HG02623 (cell line): ENCODE results near the gene SIRT2.
"Not testable (repeated sequence)": the region's sequence is repeated elsewhere in the genome, so short reads cannot be mapped to it uniquely, and the experiment has no call there.

Experiments
- ATAC-seq: cut with Tn5 transposase; IDR thresholded peaks from one replicate; pipeline ENCODE4 v1.9.1; 2021; ENCODE audit warnings: moderate library complexity; ENCODE audit not compliant: unreplicated experiment

Gene SIRT2

GRCh38 chr19:38899447-38900201 is at the start of gene SIRT2, which contains the start of gene NFKBIB:
Gene SIRT2, minus strand, starts transcription at chr19:38899618. Its CDS starts 97 bp downstream, at chr19:38899521.
Gene NFKBIB, plus strand, starts transcription at chr19:38899969. Its CDS starts 64 bp downstream, at chr19:38900033.
- ATAC-seq: peak; percentile 93

DNA sequence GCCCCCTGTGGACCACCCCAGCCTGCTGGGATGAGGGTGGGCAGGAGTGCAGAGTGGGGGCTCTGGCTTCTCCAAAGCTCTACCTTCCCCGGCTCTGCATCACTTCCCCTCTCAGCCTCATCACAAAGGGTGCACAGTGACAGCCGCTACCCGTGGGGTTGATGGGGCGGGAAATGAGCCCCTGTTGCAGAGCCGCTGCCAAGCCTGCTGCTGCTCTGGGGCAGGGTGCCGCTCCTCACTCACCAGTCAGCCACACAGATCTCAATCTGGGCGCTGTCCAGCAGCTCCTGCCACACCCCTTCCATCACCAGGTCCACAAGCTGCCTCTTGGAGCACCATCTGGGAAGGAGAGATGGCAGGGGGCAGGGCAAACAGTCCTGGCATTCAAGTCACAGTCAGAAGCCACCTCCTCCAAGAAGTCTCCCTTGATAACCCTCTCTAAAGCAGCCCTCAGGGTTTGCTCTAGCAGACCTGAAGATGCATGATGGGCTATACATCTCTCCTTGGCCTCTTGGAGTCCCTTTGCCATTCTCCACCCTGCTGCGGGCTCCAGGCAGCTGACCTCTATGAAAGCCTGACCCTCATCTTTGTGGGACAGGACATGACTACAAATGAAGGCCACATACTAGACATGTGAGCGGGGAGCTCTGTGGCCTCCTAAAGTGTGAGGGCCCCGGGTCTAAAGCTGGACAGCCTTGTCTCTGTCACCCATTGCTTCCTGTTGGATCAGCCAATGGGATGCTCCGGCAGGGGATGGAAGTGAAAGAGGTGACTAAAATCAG is 47.0 kb upstream of the SIRT2 start:
- ATAC-seq: no peak

GRCh38 chr19:38945562-38946228 is 46.3 kb upstream of the SIRT2 start:
- ATAC-seq: no peak

DNA sequence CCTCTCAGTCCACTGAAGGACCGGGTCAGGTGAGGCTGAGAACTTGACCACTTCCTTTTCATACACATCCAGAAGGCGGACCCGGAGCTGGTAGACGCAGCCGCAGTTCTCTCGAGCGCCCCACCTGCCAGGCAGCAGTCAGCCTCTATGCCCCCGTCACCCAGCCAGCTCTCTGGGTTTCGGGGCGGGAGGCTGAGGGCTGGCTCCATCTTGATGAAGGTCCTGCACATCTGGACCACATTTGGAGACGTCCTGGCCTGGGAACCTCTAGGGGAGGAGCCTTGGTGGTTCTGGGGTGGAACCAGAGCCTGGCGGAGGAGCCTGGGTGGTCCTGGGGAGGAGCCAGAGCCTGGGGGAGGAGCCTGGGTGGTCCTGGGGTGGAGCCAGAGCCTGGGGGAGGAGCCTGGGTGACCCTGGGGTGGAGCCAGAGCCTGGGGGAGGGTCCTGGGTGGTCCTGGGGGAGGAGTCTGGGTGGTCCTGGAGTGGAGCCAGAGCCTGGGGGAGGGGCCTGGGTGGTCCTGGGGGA is 45.6 kb upstream of the SIRT2 start:
- no peak for ATAC-seq

GRCh38 chr19:38942471-38943181 is 43.2 kb upstream of the SIRT2 start:
- ATAC-seq: no peak

GRCh38 chr19:38941979-38942378 is 42.6 kb upstream of the SIRT2 start:
- ATAC-seq: no peak

- ATAC-seq: not testable (repeated sequence)
These were observed 42.0 kb upstream of the SIRT2 start for GRCh38 chr19:38941466-38941865.

DNA sequence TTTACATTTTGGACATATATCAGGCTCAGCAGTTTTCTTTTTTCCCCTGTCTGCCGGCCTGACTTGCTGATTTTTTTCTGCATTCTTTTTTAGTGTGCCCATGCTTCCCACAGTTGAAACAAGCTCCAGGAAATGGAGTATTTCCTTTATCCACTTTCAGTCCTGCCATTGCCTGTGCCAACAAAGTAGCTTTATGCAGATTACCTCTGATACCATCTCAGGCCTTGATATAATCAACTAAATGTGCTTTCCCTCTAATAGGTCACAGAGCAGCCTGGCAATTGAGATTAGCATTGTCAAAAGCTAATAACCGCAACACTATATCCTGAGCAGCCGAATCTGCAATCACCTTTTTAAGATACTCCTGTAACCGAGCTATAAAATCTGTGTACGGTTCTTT is 40.5 kb upstream of the SIRT2 start:
- no peak for ATAC-seq

DNA sequence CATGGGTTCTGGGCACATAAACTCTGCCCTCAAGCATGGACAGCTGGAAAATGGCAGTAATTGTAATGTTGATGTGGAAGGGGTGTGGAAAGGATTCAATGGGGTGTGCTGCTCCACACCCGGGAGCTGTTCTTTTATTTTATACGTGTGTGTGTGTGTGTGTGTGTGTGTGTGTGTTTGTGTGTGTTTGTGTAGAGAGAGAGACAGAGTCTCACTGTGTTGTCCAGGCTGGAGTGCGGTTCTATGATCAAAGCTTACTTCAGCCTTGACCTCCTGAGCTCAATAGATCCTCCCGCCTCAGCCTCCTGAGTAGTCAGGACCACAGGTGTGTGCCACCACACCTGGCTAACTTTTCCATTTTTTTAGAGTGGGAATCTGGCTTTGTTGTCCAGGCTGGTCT is 34.1 kb upstream of the SIRT2 start:
- no peak for ATAC-seq

DNA sequence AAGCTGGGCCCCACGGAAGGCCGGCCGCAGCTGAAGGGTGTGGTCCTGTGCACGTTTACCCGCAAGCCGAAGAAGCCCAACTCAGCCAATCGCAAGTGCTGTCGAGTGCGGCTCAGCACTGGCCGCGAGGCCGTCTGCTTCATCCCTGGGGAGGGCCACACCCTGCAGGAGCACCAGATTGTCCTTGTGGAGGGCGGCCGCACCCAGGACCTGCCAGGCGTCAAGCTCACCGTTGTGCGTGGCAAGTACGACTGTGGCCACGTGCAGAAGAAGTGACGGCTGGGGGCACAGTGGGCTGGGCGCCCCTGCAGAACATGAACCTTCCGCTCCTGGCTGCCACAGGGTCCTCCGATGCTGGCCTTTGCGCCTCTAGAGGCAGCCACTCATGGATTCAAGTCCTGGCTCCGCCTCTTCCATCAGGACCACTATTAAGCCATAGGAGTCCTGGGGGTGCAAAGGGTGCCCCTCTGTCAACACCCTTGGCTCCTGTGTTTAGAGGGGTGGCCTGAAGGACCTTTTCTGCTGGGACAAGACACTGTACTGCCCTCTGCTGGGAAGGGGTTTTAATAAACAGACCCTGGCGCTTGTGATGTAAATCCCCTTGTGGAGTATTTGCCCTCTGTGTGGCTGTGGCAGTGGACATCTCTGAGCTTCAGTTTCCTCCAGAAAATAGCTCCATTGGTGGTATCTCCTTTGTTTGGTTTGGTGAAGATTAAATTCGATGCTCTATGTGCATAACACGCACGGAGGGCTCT is 33.2 kb upstream of the SIRT2 start:
- no peak for ATAC-seq

GRCh38 chr19:38931521-38931793 is 32.0 kb upstream of the SIRT2 start:
- no peak for ATAC-seq

DNA sequence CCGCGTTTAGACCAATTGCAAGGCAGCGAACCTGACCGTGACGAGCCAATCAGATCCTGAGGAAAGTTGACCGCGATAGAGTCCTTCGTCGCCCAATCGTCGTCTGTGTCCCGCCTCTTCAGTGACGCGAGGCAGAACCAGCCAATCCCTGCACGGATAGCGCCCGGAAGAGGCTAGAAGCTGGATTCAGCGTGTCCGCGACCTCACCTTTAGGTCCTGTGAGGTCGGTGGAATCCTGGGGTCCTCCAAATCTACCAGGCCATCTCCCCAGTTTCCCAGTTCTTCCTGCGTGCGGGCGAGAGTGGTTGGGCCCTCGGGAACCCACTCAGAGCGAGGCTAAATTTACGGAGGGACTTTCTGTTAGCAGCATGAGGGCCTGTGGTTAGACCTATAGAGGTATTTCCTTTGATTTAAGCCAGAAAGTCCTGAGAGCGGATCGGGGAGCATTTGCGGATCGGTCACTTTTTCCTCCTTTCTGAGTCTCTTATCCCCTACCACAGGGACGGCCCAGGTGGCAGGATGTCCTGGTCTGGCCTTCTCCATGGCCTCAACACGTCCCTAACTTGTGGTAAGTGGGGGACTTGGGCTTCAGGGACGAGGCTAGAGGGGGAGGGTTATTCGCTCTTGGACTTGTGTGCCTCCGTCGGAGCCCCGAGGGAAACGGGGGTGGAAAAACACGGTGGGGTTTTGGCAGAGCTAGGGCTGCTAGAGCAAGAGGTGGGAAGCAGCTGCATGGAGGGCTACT is 31.5 kb upstream of the SIRT2 start, which contains the start of gene MRPS12:
MRPS12 (plus strand) TSS at position 169 of the 745 bp plus-strand sequence; CDS start at position 520, 351 bp downstream.
- peak; percentile 87 for ATAC-seq

GRCh38 chr19:38929929-38930775 is 30.7 kb upstream of the SIRT2 start, which contains the start of gene SARS2:
Gene SARS2, minus strand, starts transcription at chr19:38930763. Its CDS starts 27 bp downstream, at chr19:38930736.
- peak; percentile 60 for ATAC-seq

- ATAC-seq: no peak
These were observed 29.1 kb upstream of the SIRT2 start for GRCh38 chr19:38928391-38929001.

DNA sequence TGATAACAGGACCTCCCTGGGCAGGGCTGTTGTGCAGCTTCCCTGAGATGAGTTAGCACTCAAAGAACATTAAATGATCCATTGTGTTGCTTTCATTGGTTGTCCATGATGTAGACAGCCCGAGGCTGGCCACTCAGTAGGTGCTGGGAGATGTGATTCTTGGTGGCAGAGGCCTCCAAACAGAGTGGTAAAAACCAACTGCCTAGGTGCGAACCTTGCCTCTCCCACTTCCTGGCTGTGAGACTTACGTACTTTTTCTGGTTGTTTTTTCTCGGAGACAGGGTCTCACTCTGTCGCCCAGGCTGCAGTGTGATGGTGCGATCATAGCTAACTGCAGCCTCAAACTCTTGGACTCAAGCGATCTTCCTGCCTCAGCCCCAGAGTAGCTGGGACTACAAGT is 25.0 kb upstream of the SIRT2 start:
- no peak for ATAC-seq

- ATAC-seq: no peak
These were observed 23.1 kb upstream of the SIRT2 start for GRCh38 chr19:38922482-38922881.

DNA sequence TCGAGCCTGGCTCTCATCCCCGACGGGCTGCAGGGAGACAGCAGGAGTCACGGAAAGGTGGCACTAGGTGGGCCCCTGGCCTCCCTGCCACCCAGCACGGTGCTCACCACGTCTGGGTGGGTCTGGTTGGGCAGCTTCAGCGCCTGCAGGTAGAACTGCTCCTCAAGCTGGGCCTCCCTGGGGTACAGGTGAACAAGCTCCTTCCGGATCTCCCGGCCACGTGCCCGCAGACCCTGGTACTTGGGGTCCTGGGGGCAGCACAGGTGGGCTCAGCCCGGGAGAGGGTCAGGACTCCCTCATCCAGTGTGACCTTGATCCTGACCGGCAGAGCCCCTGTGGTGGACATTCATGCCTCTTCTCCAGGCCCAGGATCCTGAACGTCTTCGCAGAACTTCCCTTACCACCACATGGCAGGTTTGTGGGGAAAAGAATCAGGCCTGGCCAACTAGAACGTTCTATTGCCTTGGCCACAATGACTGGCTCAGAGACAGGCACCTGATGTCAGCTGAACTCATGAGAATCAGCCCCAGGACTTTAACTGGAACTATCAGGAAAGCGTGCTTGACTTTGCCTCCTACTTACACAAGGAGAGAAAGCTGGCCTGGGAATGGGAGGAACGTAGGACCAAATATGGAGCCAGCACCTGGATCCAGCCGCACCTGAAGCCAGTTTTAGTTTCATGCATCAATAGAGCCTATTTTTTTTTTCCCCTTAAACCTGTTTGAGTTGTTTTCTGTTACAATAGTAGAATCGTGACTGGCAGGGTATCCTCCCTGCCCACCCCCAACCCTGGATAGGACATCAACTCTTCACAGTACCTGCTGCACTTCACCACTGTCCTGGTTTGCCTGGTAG is 22.2 kb upstream of the SIRT2 start:
- ATAC-seq: no peak
